Ishikawa (cell line): ENCODE measurements around the gene ADD2.

Experiments
- CEBPB ChIP-seq: IDR thresholded peaks from 2 replicates; pipeline ENCODE4 v1.6.1; 2012
- CREB1 ChIP-seq: IDR thresholded peaks from 2 replicates; pipeline ENCODE4 v1.6.1; 2012; ENCODE audit warnings: low read depth
- EGR1 ChIP-seq: IDR thresholded peaks from 2 replicates; pipeline ENCODE4 v1.6.1; 2012
- EP300 ChIP-seq: IDR thresholded peaks from 2 replicates; pipeline ENCODE4 v1.6.1; 2012; ENCODE audit warnings: borderline replicate concordance
- FOXM1 ChIP-seq: IDR thresholded peaks from 2 replicates; pipeline ENCODE4 v1.6.1; 2012; ENCODE audit warnings: low read depth, borderline replicate concordance
- MAX ChIP-seq: IDR thresholded peaks from 2 replicates; pipeline ENCODE4 v1.6.1; 2012
- NFIC ChIP-seq: IDR thresholded peaks from 2 replicates; pipeline ENCODE4 v1.6.1; 2012
- RAD21 ChIP-seq: IDR thresholded peaks from 2 replicates; pipeline ENCODE4 v1.6.1; 2012; ENCODE audit warnings: low read depth
- TAF1 ChIP-seq: IDR thresholded peaks from 2 replicates; pipeline ENCODE4 v1.6.1; 2012; ENCODE audit warnings: low read depth, mild to moderate bottlenecking
- TCF12 ChIP-seq: IDR thresholded peaks from 2 replicates; pipeline ENCODE4 v1.6.1; 2012; ENCODE audit warnings: low read depth
- TEAD4 ChIP-seq: IDR thresholded peaks from 2 replicates; pipeline ENCODE4 v1.6.1; 2012
- YY1 ChIP-seq: IDR thresholded peaks from 2 replicates; pipeline ENCODE4 v1.6.1; 2012; ENCODE audit warnings: low read depth
- ZBTB7A ChIP-seq: IDR thresholded peaks from 2 replicates; pipeline ENCODE4 v1.6.1; 2012; ENCODE audit warnings: low read depth
- TF ChIP-seq, protein P1 (sequence below): IDR thresholded peaks from 2 replicates; pipeline ENCODE4 v1.6.1; 2012
- TF ChIP-seq, protein P2 (sequence below): IDR thresholded peaks from 2 replicates; pipeline ENCODE4 v1.6.1; 2012; ENCODE audit warnings: low read depth, mild to moderate bottlenecking

The ADD2 gene

GRCh38 chr2:70808983-70809958 lies 41.3 kb upstream of the ADD2 start:
- TF ChIP-seq NFIC (no peak), EGR1 (no peak), MAX (no peak), EP300 (no peak), RAD21 (no peak), ZBTB7A (no peak)
- TF ChIP-seq, protein P1, sequence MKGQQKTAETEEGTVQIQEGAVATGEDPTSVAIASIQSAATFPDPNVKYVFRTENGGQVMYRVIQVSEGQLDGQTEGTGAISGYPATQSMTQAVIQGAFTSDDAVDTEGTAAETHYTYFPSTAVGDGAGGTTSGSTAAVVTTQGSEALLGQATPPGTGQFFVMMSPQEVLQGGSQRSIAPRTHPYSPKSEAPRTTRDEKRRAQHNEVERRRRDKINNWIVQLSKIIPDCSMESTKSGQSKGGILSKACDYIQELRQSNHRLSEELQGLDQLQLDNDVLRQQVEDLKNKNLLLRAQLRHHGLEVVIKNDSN: no peak

DNA sequence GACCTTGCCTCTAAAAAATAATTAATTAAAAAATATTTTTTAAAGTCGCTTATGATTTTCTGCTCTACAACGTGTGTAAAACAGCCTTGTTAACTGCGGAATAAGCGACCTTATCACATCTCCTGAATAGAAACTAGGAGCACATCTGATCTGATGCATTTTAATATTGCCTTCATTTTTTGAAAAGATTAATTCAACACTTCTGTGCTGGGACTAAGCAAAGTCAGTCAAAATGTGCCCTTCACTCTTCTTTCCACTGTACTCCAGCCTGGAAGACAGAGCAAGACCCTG lies 39.8 kb upstream of the ADD2 start:
- no peak for TF ChIP-seq TAF1
- no peak for TF ChIP-seq NFIC
- TF ChIP-seq EP300: no peak
- TF ChIP-seq EGR1: no peak
- TF ChIP-seq RAD21: no peak
- TF ChIP-seq CREB1: no peak
- no peak for TF ChIP-seq FOXM1
- TF ChIP-seq ZBTB7A: no peak
- TF ChIP-seq MAX: no peak
- no peak for TF ChIP-seq CEBPB
- TF ChIP-seq, protein P1: no peak
- TF ChIP-seq YY1: no peak
- TF ChIP-seq, protein P2, sequence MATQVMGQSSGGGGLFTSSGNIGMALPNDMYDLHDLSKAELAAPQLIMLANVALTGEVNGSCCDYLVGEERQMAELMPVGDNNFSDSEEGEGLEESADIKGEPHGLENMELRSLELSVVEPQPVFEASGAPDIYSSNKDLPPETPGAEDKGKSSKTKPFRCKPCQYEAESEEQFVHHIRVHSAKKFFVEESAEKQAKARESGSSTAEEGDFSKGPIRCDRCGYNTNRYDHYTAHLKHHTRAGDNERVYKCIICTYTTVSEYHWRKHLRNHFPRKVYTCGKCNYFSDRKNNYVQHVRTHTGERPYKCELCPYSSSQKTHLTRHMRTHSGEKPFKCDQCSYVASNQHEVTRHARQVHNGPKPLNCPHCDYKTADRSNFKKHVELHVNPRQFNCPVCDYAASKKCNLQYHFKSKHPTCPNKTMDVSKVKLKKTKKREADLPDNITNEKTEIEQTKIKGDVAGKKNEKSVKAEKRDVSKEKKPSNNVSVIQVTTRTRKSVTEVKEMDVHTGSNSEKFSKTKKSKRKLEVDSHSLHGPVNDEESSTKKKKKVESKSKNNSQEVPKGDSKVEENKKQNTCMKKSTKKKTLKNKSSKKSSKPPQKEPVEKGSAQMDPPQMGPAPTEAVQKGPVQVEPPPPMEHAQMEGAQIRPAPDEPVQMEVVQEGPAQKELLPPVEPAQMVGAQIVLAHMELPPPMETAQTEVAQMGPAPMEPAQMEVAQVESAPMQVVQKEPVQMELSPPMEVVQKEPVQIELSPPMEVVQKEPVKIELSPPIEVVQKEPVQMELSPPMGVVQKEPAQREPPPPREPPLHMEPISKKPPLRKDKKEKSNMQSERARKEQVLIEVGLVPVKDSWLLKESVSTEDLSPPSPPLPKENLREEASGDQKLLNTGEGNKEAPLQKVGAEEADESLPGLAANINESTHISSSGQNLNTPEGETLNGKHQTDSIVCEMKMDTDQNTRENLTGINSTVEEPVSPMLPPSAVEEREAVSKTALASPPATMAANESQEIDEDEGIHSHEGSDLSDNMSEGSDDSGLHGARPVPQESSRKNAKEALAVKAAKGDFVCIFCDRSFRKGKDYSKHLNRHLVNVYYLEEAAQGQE: no peak
- no peak for TF ChIP-seq TCF12

- TF ChIP-seq RAD21: no peak
- TF ChIP-seq CEBPB: no peak
- TF ChIP-seq CREB1: no peak
- TF ChIP-seq NFIC: no peak
- TF ChIP-seq ZBTB7A: no peak
- no peak for TF ChIP-seq TAF1
- no peak for TF ChIP-seq YY1
- no peak for TF ChIP-seq FOXM1
Measured at GRCh38 chr2:70807102-70807827, 39.3 kb upstream of the ADD2 start.

DNA sequence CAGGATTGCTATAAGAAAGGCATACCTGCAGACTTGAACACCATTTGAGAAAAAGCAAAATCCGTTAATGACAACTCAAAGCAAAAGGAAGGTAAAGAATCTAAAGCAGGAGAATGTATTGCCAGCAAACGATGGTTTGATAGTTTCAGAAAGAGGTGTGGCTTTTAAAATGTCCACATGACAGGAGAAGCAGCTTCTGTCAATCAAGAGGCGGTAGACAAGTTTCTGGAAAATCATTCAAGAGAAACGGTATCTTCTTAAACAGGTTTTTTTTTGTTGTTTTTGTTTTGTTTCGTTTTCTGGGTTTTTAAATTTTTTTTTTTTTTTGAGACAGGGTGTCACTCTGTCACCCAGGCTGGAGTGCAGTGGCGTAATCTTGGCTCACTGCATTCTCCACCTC lies 38.6 kb upstream of the ADD2 start:
- TF ChIP-seq CEBPB (no peak), TEAD4 (no peak), EP300 (no peak), RAD21 (no peak), NFIC (no peak), ZBTB7A (no peak), FOXM1 (no peak), CREB1 (no peak), MAX (no peak), YY1 (no peak), TAF1 (no peak), EGR1 (no peak), TCF12 (no peak)
- TF ChIP-seq, protein P2: no peak
- TF ChIP-seq, protein P1: no peak

- TF ChIP-seq, protein P1: no peak
- TF ChIP-seq NFIC: no peak
- TF ChIP-seq TEAD4: no peak
- no peak for TF ChIP-seq RAD21
- TF ChIP-seq EGR1: no peak
- TF ChIP-seq CEBPB: no peak
- TF ChIP-seq ZBTB7A: no peak
Measured at GRCh38 chr2:70806013-70806412, 38.0 kb upstream of the ADD2 start.
